K562 (cell line): ENCODE data around the gene PTPRR. TPM values are rescaled to one million over a fixed set of nuclear protein-coding genes. Genes with fewer than 3 reads are reported as not detected.

Experiments used
- ATAC-seq: fragments of 200-7000 bp; cut with Tn5 transposase; 3 replicates; pipeline ENCODE4 v1.9.1; 2020; ENCODE audit warnings: moderate library complexity
- BruUV-seq: library from RNA; stranded (reverse); fragments of 400-500 nt; replicated peaks from 2 replicates; lab custom pipeline; 2021; lab: Mats Ljungman, UMichigan
- CTCF ChIA-PET: fragments of 300-600 bp; formaldehyde crosslinking; extraction: SDS; loops from one replicate; lab custom pipeline; 2021; ENCODE audit warnings: low intra/inter-chr PET ratio; lab: Yijun Ruan, JAX
- POLR2A ChIA-PET: fragments of 300-600, 350-650 bp; sonication (Branson Sonifier 250); formaldehyde crosslinking; extraction: SDS; loops from one replicate; lab custom pipeline; 2021; ENCODE audit warnings: antibody characterized with exemption, inconsistent platforms; lab: Yijun Ruan, JAX
- DNase-seq, 4 experiments: peaks; one replicate each; pipeline versions ENCODE4 v3.0.0 to v3.0.0-alpha.2; 2011 to 2018; ENCODE audit warnings: low spot score in 3 of 4, mixed read lengths in 3 of 4; ENCODE audit errors: extremely low read depth in 1 of 4
- FAIRE-seq: peaks from 2 replicates; lab custom pipeline; 2011; peaks lifted over from hg19 to GRCh38; lab: Jason Lieb, UNC
- H2AFZ ChIP-seq: 2 replicates; pipeline ENCODE4 v1.6.0; 2011; ENCODE audit warnings: low read depth, low read length, control low read depth, inconsistent platforms
- H3K27ac ChIP-seq: fragments of 200-600 bp; 3 replicates; pipeline ENCODE4 v1.8.0; 2011; ENCODE audit warnings: low read depth, mild to moderate bottlenecking, control low read depth, inconsistent platforms, low read length, moderate library complexity, mixed read lengths; ENCODE audit errors: extremely low read depth
- H3K27me3 ChIP-seq, 2 experiments: fragments of 300-600 bp in 1 of 2; 2 replicates in 1 of 2; 3 replicates in 1 of 2; pipeline versions ENCODE4 v1.6.0 to v1.8.0; 2011; ENCODE audit warnings: inconsistent platforms in 2 of 2, low read length in 2 of 2, mild to moderate bottlenecking in 1 of 2, mixed read lengths in 1 of 2, moderate library complexity in 1 of 2; ENCODE audit not compliant: control insufficient read depth in 2 of 2, insufficient read depth in 2 of 2
- H3K36me3 ChIP-seq: fragments of 300-600 bp; 3 replicates; pipeline ENCODE4 v1.8.0; 2011; ENCODE audit warnings: mild to moderate bottlenecking, low read length, inconsistent platforms; ENCODE audit not compliant: control insufficient read depth, insufficient read depth
- H3K4me1 ChIP-seq, 2 experiments: fragments of 200-600 bp in 1 of 2; replicated peaks in 1 of 2; 2 replicates in 1 of 2; 3 replicates in 1 of 2; pipeline versions ENCODE4 v1.5.1 to v1.8.0; 2011; ENCODE audit warnings: inconsistent platforms in 2 of 2, low read length in 2 of 2, mild to moderate bottlenecking in 1 of 2, mixed read lengths in 1 of 2, moderate library complexity in 1 of 2; ENCODE audit not compliant: control insufficient read depth in 2 of 2, insufficient read depth in 2 of 2
- H3K4me2 ChIP-seq: 2 replicates; pipeline ENCODE4 v1.6.1; 2011; ENCODE audit warnings: low read length, control low read depth, inconsistent platforms, mixed read lengths; ENCODE audit not compliant: insufficient read depth
- H3K4me3 ChIP-seq: fragments of 200-600 bp; sonication (generic), shearing (Covaris generic); 2 replicates; pipeline ENCODE4 v1.5.1; 2016; ENCODE audit warnings: control low read depth, inconsistent platforms
- H3K79me2 ChIP-seq: fragments of 200-600 bp; 3 replicates; pipeline ENCODE4 v1.8.0; 2011; ENCODE audit warnings: low read length, inconsistent platforms; ENCODE audit not compliant: control insufficient read depth, insufficient read depth
- H3K9ac ChIP-seq, 2 experiments: 2 replicates each; pipeline versions ENCODE4 v1.6.0 to v1.6.1; 2011; ENCODE audit warnings: low read depth in 2 of 2, low read length in 2 of 2, control low read depth in 1 of 2, inconsistent platforms in 1 of 2, mild to moderate bottlenecking in 1 of 2, mixed read lengths in 1 of 2; ENCODE audit not compliant: insufficient read depth in 1 of 2
- H3K9me1 ChIP-seq: one replicate; pipeline ENCODE4 v1.6.0; 2011; ENCODE audit warnings: inconsistent platforms, mild to moderate bottlenecking, low read length, moderate library complexity; ENCODE audit not compliant: control insufficient read depth, insufficient read depth
- H3K9me3 ChIP-seq: replicated peaks from 2 replicates; pipeline ENCODE4 v1.5.1; 2011; ENCODE audit warnings: low read depth, low read length, inconsistent platforms; ENCODE audit not compliant: control insufficient read depth, insufficient read depth
- H4K20me1 ChIP-seq: replicated peaks from 2 replicates; pipeline ENCODE4 v1.6.1; 2011; ENCODE audit warnings: low read length, inconsistent platforms, mixed read lengths; ENCODE audit not compliant: control insufficient read depth, insufficient read depth
- ASH1L ChIP-seq: fragments of 450-650 bp; IDR thresholded peaks from 2 replicates; pipeline ENCODE4 v1.6.1; 2018; ENCODE audit warnings: borderline replicate concordance, mild to moderate bottlenecking, low read depth; ENCODE audit not compliant: partially characterized antibody
- CC2D1A ChIP-seq: fragments of 450-650 bp; IDR thresholded peaks from 2 replicates; pipeline ENCODE4 v1.6.1; 2017; ENCODE audit warnings: mild to moderate bottlenecking
- CHD4 ChIP-seq: fragments of 200-600 bp; sonication (generic); IDR thresholded peaks from 3 replicates; pipeline ENCODE4 v1.6.1; 2012; ENCODE audit warnings: low read depth, mild to moderate bottlenecking, mixed read lengths, low read length, inconsistent platforms; ENCODE audit not compliant: insufficient read depth, insufficient replicate concordance, poor library complexity, severe bottlenecking
- PREB ChIP-seq: sonication (generic); formaldehyde crosslinking; IDR thresholded peaks from 2 replicates; pipeline ENCODE4 v1.8.1; 2023; ENCODE audit warnings: mild to moderate bottlenecking, missing genetic modification reagents
- PTTG1 ChIP-seq: fragments of 450-650 bp; IDR thresholded peaks from 2 replicates; pipeline ENCODE4 v1.6.1; 2016; ENCODE audit warnings: low read depth, mild to moderate bottlenecking, missing genetic modification characterization, missing compliant biosample characterization
- RAD21 ChIP-seq, 2 experiments: fragments of 250-450 bp in 1 of 2; fragments of 450-650 bp in 1 of 2; sonication (Bioruptor Pico) in 1 of 2; formaldehyde crosslinking in 1 of 2; IDR thresholded peaks in 1 of 2; conservative IDR thresholded peaks in 1 of 2; 2 replicates each; pipeline versions ENCODE4 v1.4.0 to v1.8.0; 2020 to 2022; ENCODE audit warnings: mild to moderate bottlenecking in 2 of 2, moderate library complexity in 1 of 2
- RB1 ChIP-seq: fragments of 450-650 bp; IDR thresholded peaks from 2 replicates; pipeline ENCODE4 v1.6.1; 2017; ENCODE audit warnings: low read depth, mild to moderate bottlenecking
- SETDB1 ChIP-seq: IDR thresholded peaks from one replicate; pipeline ENCODE4 v1.6.1; 2012; ENCODE audit warnings: low read length, control low read depth, inconsistent platforms
- SRSF7 ChIP-seq: fragments of 200-400 bp; formaldehyde crosslinking; optimal IDR thresholded peaks from 2 replicates; pipeline ENCODE3; 2017; ENCODE audit warnings: mild to moderate bottlenecking, low read depth, low read length
- XRCC5 ChIP-seq: fragments of 200-400 bp; formaldehyde crosslinking; IDR thresholded peaks from 2 replicates; pipeline ENCODE4 v1.6.1; 2017; ENCODE audit warnings: low read depth, mild to moderate bottlenecking, low read length
- ZFX ChIP-seq: sonication (generic); formaldehyde crosslinking; IDR thresholded peaks from 2 replicates; pipeline ENCODE4 v1.8.0; 2022; ENCODE audit warnings: mild to moderate bottlenecking, missing genetic modification reagents, moderate library complexity
- ZNF398 ChIP-seq: fragments of 250-450 bp; sonication (Bioruptor Pico); IDR thresholded peaks from 2 replicates; pipeline ENCODE4 v1.8.0; 2021; ENCODE audit warnings: moderate library complexity, mild to moderate bottlenecking, inconsistent platforms
- ZNF584 ChIP-seq: fragments of 200-800 bp; sonication (Bioruptor generic); IDR thresholded peaks from 2 replicates; pipeline ENCODE4 v1.6.1; 2016; ENCODE audit warnings: low read depth, mild to moderate bottlenecking, missing genetic modification characterization, missing compliant biosample characterization
- WGBS: fragments of 100-300 bp; shearing (Covaris generic); methylation state at CpG from one replicate; pipeline ENCODE4 v1.1.6; 2016; ENCODE audit warnings: low coverage, mixed read lengths; ENCODE audit not compliant: insufficient coverage; ENCODE audit errors: missing lambda C conversion rate; 5-methylcytosine and 5-hydroxymethylcytosine counted together
- in situ Hi-C: fragments of 300-500 bp; cut with MboI; formaldehyde crosslinking; loops from 4 replicates; pipeline ENCODE4 v1.15.0; 2018; ENCODE audit warnings: inconsistent platforms, mixed read lengths
- intact Hi-C: fragments of 100-400 bp; cut with micrococcal nuclease; formaldehyde crosslinking; loops from 2 replicates; pipeline ENCODE4 v1.14.2; 2022
- polyA plus RNA-seq, 8 experiments: library from polyadenylated mRNA; depleted of rRNA in 4 of 8; stranded (reverse) in 5 of 8; unstranded in 3 of 8; fragments of >200 nt; fragmentation: Nextera tagmentation in 2 of 8; fragmentation: Illumina TruSeq in 1 of 8; extraction: Ambion mirVana in 2 of 8; extraction: Trizol in 1 of 8; gene quantifications; 2 replicates each; pipeline versions ENCODE4 v1.2.1 to v1.2.3, GENCODE V29; 2011 to 2014; ENCODE audit warnings: inconsistent platforms in 1 of 8, missing spikeins in 1 of 8
- total RNA-seq, 7 experiments: library from RNA; depleted of rRNA in 6 of 7; stranded (reverse); fragments of >200 nt in 6 of 7; fragmentation: Illumina TruSeq in 2 of 7; extraction: Trizol in 2 of 7; gene quantifications; 2 replicates each; pipeline versions ENCODE4 v1.2.1 to v1.2.3, GENCODE V29; 2011 to 2021; ENCODE audit warnings: low replicate concordance in 1 of 7
- TF ChIP-seq, protein P1 (sequence below): fragments of 250-450 bp; sonication (Bioruptor Pico); IDR thresholded peaks from 2 replicates; pipeline ENCODE4 v1.8.0; 2021; ENCODE audit warnings: mild to moderate bottlenecking, moderate library complexity

The PTPRR gene
- total and polyA plus RNA-seq, 9 of the 15 experiments (the other 6 are each of a cell fraction or from before 2014, with no cell fraction given), result 6.6 to 41.7 (median 12.3) TPM

DNA sequence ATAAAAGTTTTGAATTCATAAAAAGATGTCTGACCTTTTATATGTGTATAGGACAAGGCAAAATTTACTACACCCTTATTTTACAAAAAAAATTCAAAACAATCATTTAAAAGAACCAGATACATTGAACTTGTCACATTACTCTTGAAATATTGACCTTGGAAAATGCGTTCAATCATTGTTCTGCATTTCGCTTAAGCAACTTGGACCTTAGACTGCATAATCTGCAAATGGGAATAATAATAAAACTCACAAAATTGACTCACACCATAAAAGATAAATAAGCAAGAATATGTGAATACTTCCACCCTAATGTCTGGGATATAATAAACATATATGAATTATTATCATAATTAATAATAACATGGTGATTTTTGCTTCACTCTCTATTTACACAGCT lies 213.9 kb downstream of the PTPRR start:
- H3K9me3 ChIP-seq, result no peaks in the 10 kb centered on the region
- H3K27ac ChIP-seq, result no peak overlapping the region
- ATAC-seq (no peak), DNase-seq (no peak), FAIRE-seq (no peak)
- H3K27me3 ChIP-seq, result no peaks in the 10 kb centered on the region
- no peaks in the 10 kb centered on the region; a peak in 2 of 5 replicates for H3K4me1 ChIP-seq
- H4K20me1 ChIP-seq, result no peaks in the 10 kb centered on the region
- H3K79me2 ChIP-seq, result no peaks in the 10 kb centered on the region
- H3K36me3 ChIP-seq, result no peaks in the 10 kb centered on the region
- ChIA-PET POLR2A (no interaction called here), CTCF (no interaction called here)
- intact Hi-C loops, result no loop called here
- H2AFZ ChIP-seq, result no peak overlapping the region
- TF ChIP-seq ZNF398 (CRISPR knock-in tag) (no peak), SETDB1 (no peak), CHD4 (no peak), RAD21 (CRISPR knock-in tag; conservative IDR thresholded peaks at IDR 0.05 in 1 of 2, IDR thresholded peaks at IDR 0.05 in 1 of 2) (no peak), ASH1L (no peak), XRCC5 (no peak), PTTG1 (tag) (no peak), ZFX (no peak), CC2D1A (no peak), ZNF584 (no peak), RB1 (no peak), SRSF7 (no peak), PREB (CRISPR knock-in tag) (no peak)
- TF ChIP-seq, protein P1, sequence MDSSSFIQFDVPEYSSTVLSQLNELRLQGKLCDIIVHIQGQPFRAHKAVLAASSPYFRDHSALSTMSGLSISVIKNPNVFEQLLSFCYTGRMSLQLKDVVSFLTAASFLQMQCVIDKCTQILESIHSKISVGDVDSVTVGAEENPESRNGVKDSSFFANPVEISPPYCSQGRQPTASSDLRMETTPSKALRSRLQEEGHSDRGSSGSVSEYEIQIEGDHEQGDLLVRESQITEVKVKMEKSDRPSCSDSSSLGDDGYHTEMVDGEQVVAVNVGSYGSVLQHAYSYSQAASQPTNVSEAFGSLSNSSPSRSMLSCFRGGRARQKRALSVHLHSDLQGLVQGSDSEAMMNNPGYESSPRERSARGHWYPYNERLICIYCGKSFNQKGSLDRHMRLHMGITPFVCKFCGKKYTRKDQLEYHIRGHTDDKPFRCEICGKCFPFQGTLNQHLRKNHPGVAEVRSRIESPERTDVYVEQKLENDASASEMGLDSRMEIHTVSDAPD, result no peak
- H3K9me1 ChIP-seq, result no peaks in the 10 kb centered on the region
- BruUV-seq, result no TSS peak
- 79% methylated on average over 2 of the region's 2 CpGs for WGBS
- H3K4me2 ChIP-seq, result no peak overlapping the region
- H3K9ac ChIP-seq, result no peak overlapping the region
- no peak overlapping the region for H3K4me3 ChIP-seq
- in situ Hi-C loops, result no loop called here
